PC-3 (cell line): Measurements from ENCODE around the gene EIF4G3.

Source experiments
- CTCF ChIP-seq: fragments of 300-600 bp; sonication (generic); conservative IDR thresholded peaks from 2 replicates; pipeline ENCODE4 v1.5.1; 2017; ENCODE audit warnings: antibody characterized with exemption, low read depth, mild to moderate bottlenecking, low read length
- EZH2phosphoT487 ChIP-seq: fragments of 300-600 bp; sonication (generic); IDR thresholded peaks from 2 replicates; pipeline ENCODE4 v1.6.1; 2018; ENCODE audit warnings: mild to moderate bottlenecking, antibody characterized with exemption, low read length, borderline replicate concordance

GRCh38 chr1:21065851-21066250, 110.8 kb downstream of the EIF4G3 start:
- no peak for TF ChIP-seq CTCF
- no peak for TF ChIP-seq EZH2phosphoT487
